Brain microvascular endothelial cell (primary cell): ENCODE results near the gene HIVEP3.
A peak's percentile ranks its signal among the peaks of the same experiment; 100 is the strongest.

Experiments
- DNase-seq: peaks from one replicate; pipeline ENCODE4 v3.0.0-alpha.2; 2020
- H3K27ac ChIP-seq: fragments of 250-450 bp; sonication (Bioruptor Pico); 2 replicates; pipeline ENCODE4 v1.5.1; 2020; ENCODE audit warnings: mild to moderate bottlenecking, moderate library complexity
- H3K27me3 ChIP-seq: fragments of 250-450 bp; sonication (Bioruptor Pico); replicated peaks from 2 replicates; pipeline ENCODE4 v1.5.1; 2020; ENCODE audit warnings: mild to moderate bottlenecking
- H3K36me3 ChIP-seq: fragments of 250-450 bp; sonication (Bioruptor Pico); replicated peaks from 2 replicates; pipeline ENCODE4 v1.5.1; 2020; ENCODE audit warnings: mild to moderate bottlenecking
- H3K4me3 ChIP-seq: 2 replicates; pipeline ENCODE4 v1.5.1; 2011; ENCODE audit warnings: low read depth, mild to moderate bottlenecking, control low read depth, low read length, moderate library complexity
- CTCF ChIP-seq: IDR thresholded peaks from 2 replicates; pipeline ENCODE4 v1.5.1; 2011; ENCODE audit warnings: low read depth, mild to moderate bottlenecking, moderate library complexity, low read length, control low read depth, inconsistent platforms; ENCODE audit errors: missing control alignments
- in situ Hi-C: cut with HindIII; loops from 2 replicates; pipeline ENCODE4 v1.10.0; 2017; ENCODE audit warnings: low sequenced_read_pairs, low pct_ligation_motif_present

Gene HIVEP3

GRCh38 chr1:41861535-41862383, 57.0 kb downstream of the HIVEP3 start:
- Histone ChIP-seq H3K36me3 (no peaks in the 10 kb centered on the region), H3K4me3 (no peak overlapping the region), H3K27ac (peak overlapping the region; percentile 94), H3K27me3 (no peaks in the 10 kb centered on the region)
- in situ Hi-C loops: no loop called here
- DNase-seq: no peak
- no peak for TF ChIP-seq CTCF

DNA sequence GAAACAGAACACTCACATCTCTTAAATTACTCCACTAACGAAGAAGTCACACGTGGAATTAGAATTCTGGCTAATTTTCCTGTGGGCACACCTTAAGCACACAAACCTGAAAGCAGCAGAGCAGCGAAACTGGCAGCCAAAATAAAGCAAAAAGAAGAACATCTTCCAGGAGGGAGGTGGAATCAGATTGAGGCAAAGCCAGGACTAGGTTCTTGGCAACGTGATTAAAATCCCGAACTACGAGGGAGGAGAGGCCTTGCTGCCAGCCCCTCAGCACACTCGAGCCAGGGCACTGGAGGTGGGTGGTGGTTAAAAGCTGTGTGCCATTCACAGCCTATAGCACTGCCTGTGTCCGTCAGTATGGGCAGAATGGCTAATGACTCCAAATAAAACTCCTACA, 58.0 kb downstream of the HIVEP3 start:
- H3K4me3 ChIP-seq: no peak overlapping the region
- H3K27me3 ChIP-seq: no peaks in the 10 kb centered on the region
- H3K27ac ChIP-seq: no peak overlapping the region
- no peak for TF ChIP-seq CTCF
- no peak for DNase-seq
- in situ Hi-C loops: no loop called here
- H3K36me3 ChIP-seq: no peaks in the 10 kb centered on the region

GRCh38 chr1:41860214-41860613, 58.5 kb downstream of the HIVEP3 start:
- H3K27me3 ChIP-seq: no peaks in the 10 kb centered on the region
- no peak for TF ChIP-seq CTCF
- no peaks in the 10 kb centered on the region for H3K36me3 ChIP-seq
- no peak for DNase-seq
- in situ Hi-C loops: no loop called here
- H3K27ac ChIP-seq: no peak overlapping the region
- H3K4me3 ChIP-seq: no peak overlapping the region

- no peak for TF ChIP-seq CTCF
- H3K27me3 ChIP-seq: no peaks in the 10 kb centered on the region
- DNase-seq: no peak
- H3K36me3 ChIP-seq: no peaks in the 10 kb centered on the region
- in situ Hi-C loops: no loop called here
- H3K27ac ChIP-seq: no peak overlapping the region
- no peak overlapping the region for H3K4me3 ChIP-seq
These were observed 59.0 kb downstream of the HIVEP3 start for GRCh38 chr1:41859686-41860085.

DNA sequence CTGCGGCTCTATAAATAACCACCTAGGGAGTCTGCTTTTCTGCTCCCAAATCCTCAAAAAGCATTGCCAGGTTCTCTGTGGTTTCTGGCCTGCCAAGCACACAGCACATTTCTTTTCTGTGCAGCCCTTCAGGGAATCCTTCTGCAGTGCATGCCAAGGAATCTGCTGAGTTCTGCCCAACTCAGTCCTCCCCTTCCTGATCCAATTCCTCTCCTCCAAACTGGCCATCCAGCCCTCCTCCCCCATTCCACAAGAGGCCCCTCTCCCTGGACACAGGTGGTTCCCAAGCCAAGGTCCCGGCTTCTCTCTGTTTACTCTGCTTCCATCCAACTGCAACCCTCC, 61.8 kb downstream of the HIVEP3 start:
- Histone ChIP-seq H3K27me3 (no peaks in the 10 kb centered on the region), H3K27ac (no peak overlapping the region), H3K36me3 (no peaks in the 10 kb centered on the region), H3K4me3 (no peak overlapping the region)
- no peak for DNase-seq
- in situ Hi-C loops: no loop called here
- no peak for TF ChIP-seq CTCF
